ENCODE data around the gene ASB7.

DNA sequence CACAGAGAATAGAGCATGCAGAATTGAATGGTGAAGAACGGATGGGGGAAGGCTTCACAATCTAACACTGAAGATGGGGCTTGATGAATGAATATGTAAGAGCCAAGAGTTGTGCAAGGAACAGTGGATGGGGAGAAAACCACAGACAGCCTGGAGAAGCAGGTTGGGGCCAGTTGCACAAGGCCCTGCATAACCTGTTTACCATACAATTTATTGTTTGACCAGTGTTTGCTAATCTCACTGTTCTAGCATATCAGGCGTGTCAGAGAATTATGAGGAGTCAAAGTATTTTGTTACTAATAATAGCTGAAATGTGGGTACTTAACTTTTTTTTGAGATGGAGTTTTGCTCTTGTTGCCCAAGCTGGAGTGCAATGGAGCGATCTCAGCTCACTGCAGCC is 36.8 kb upstream of the ASB7 start:
- TF ChIP-seq, protein P1, sequence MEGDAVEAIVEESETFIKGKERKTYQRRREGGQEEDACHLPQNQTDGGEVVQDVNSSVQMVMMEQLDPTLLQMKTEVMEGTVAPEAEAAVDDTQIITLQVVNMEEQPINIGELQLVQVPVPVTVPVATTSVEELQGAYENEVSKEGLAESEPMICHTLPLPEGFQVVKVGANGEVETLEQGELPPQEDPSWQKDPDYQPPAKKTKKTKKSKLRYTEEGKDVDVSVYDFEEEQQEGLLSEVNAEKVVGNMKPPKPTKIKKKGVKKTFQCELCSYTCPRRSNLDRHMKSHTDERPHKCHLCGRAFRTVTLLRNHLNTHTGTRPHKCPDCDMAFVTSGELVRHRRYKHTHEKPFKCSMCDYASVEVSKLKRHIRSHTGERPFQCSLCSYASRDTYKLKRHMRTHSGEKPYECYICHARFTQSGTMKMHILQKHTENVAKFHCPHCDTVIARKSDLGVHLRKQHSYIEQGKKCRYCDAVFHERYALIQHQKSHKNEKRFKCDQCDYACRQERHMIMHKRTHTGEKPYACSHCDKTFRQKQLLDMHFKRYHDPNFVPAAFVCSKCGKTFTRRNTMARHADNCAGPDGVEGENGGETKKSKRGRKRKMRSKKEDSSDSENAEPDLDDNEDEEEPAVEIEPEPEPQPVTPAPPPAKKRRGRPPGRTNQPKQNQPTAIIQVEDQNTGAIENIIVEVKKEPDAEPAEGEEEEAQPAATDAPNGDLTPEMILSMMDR (IDR thresholded peaks at IDR 0.05 in 4 of 5, conservative IDR thresholded peaks at IDR 0.05 in 1 of 5): no peak
- TF ChIP-seq POLR2A (IDR thresholded peaks at IDR 0.05): no peak

All from gastrocnemius medialis (tissue), 4 donors.